K562 (cell line): ENCODE measurements around the gene ZDHHC8. TPM values are rescaled to one million over a fixed set of nuclear protein-coding genes. Genes with fewer than 3 reads are reported as not detected.

Source experiments
- ARHGAP35 ChIP-seq: fragments of 450-650 bp; IDR thresholded peaks from 2 replicates; pipeline ENCODE4 v1.6.1; 2018; ENCODE audit not compliant: partially characterized antibody
- ATF1 ChIP-seq, 2 experiments: fragments of 450-650 bp in 1 of 2; IDR thresholded peaks; 2 replicates each; pipeline ENCODE4 v1.6.1; 2016; ENCODE audit warnings: missing compliant biosample characterization in 1 of 2, missing genetic modification characterization in 1 of 2
- C11orf30 ChIP-seq: fragments of 450-650 bp; IDR thresholded peaks from 2 replicates; pipeline ENCODE4 v1.6.1; 2016; ENCODE audit warnings: low read depth, mild to moderate bottlenecking
- CBFB ChIP-seq: sonication (generic); formaldehyde crosslinking; IDR thresholded peaks from 2 replicates; pipeline ENCODE4 v1.4.0; 2020; ENCODE audit warnings: mild to moderate bottlenecking, missing genetic modification reagents
- CREBBP ChIP-seq: IDR thresholded peaks from one replicate; pipeline ENCODE4 v1.6.1; 2012; ENCODE audit warnings: low read depth, mild to moderate bottlenecking, control low read depth, inconsistent platforms, low read length
- DMBX1 ChIP-seq: fragments of 250-450 bp; sonication (Bioruptor Pico); IDR thresholded peaks from 2 replicates; pipeline ENCODE4 v1.8.0; 2022; ENCODE audit warnings: inconsistent platforms, mild to moderate bottlenecking, moderate library complexity, borderline replicate concordance
- FOXA3 ChIP-seq, 2 experiments: fragments of 450-650 bp in 1 of 2; sonication (generic) in 1 of 2; formaldehyde crosslinking; IDR thresholded peaks in 1 of 2; conservative IDR thresholded peaks in 1 of 2; 2 replicates each; pipeline versions ENCODE4 v1.4.0 to v1.8.0; 2020 to 2022; ENCODE audit warnings: mild to moderate bottlenecking in 2 of 2, missing genetic modification reagents in 1 of 2
- GATAD2A ChIP-seq: fragments of 450-650 bp; IDR thresholded peaks from 2 replicates; pipeline ENCODE4 v1.6.1; 2017
- HNRNPH1 ChIP-seq: fragments of 200-400 bp; formaldehyde crosslinking; optimal IDR thresholded peaks from 2 replicates; pipeline ENCODE3; 2017; ENCODE audit warnings: low read depth, mild to moderate bottlenecking, low read length, moderate library complexity
- HNRNPLL ChIP-seq: fragments of 200-400 bp; formaldehyde crosslinking; IDR thresholded peaks from 2 replicates; pipeline ENCODE4 v1.6.1; 2017; ENCODE audit warnings: low read length, low read depth, mild to moderate bottlenecking; ENCODE audit not compliant: poor library complexity, severe bottlenecking
- MYNN ChIP-seq, 2 experiments: sonication (generic); formaldehyde crosslinking in 1 of 2; IDR thresholded peaks; 2 replicates each; pipeline versions ENCODE4 v1.5.0 to v1.6.1; 2016 to 2020; ENCODE audit warnings: antibody characterized with exemption in 1 of 2, missing genetic modification reagents in 1 of 2
- NFRKB ChIP-seq: fragments of 450-650 bp; IDR thresholded peaks from 2 replicates; pipeline ENCODE4 v1.6.1; 2016; ENCODE audit warnings: low read depth
- PHF8 ChIP-seq: fragments of 200-600 bp; sonication (generic); IDR thresholded peaks from 2 replicates; pipeline ENCODE4 v1.6.1; 2012; ENCODE audit warnings: mixed run types, mild to moderate bottlenecking, inconsistent platforms, low read length, moderate library complexity, borderline replicate concordance
- TRIM28 ChIP-seq: fragments of 450-650 bp; IDR thresholded peaks from 2 replicates; pipeline ENCODE4 v1.6.1; 2017
- XRCC4 ChIP-seq: IDR thresholded peaks from one replicate; pipeline ENCODE4 v1.6.1; 2011; ENCODE audit not compliant: insufficient read depth, insufficient read length; ENCODE audit errors: extremely low read depth
- ZBTB7A ChIP-seq: IDR thresholded peaks from 2 replicates; pipeline ENCODE4 v1.6.1; 2011; ENCODE audit warnings: low read depth, mild to moderate bottlenecking, low read length, moderate library complexity, borderline replicate concordance; ENCODE audit not compliant: control insufficient read depth
- ZNF668 ChIP-seq: fragments of 250-450 bp; sonication (Bioruptor Pico); IDR thresholded peaks from 2 replicates; pipeline ENCODE4 v1.8.0; 2022; ENCODE audit warnings: mild to moderate bottlenecking, inconsistent platforms
- ZNF695 ChIP-seq: fragments of 450-650 bp; formaldehyde crosslinking; IDR thresholded peaks from 2 replicates; pipeline ENCODE4 v1.4.0; 2020; ENCODE audit warnings: mild to moderate bottlenecking, moderate library complexity
- ZNF696 ChIP-seq: fragments of 250-450 bp; sonication (Bioruptor Pico); conservative IDR thresholded peaks from 2 replicates; pipeline ENCODE4 v1.4.0; 2020; ENCODE audit warnings: mild to moderate bottlenecking, moderate library complexity
- ZNF76 ChIP-seq: fragments of 250-450 bp; sonication (Bioruptor Pico); IDR thresholded peaks from 2 replicates; pipeline ENCODE4 v1.4.0; 2020; ENCODE audit warnings: mild to moderate bottlenecking, moderate library complexity, borderline replicate concordance
- polyA plus RNA-seq, 8 experiments: library from polyadenylated mRNA; depleted of rRNA in 4 of 8; stranded (reverse) in 5 of 8; unstranded in 3 of 8; fragments of >200 nt; fragmentation: Nextera tagmentation in 2 of 8; fragmentation: Illumina TruSeq in 1 of 8; extraction: Ambion mirVana in 2 of 8; extraction: Trizol in 1 of 8; gene quantifications; 2 replicates each; pipeline versions ENCODE4 v1.2.1 to v1.2.3, GENCODE V29; 2011 to 2014; ENCODE audit warnings: inconsistent platforms in 1 of 8, missing spikeins in 1 of 8
- total RNA-seq, 7 experiments: library from RNA; depleted of rRNA in 6 of 7; stranded (reverse); fragments of >200 nt in 6 of 7; fragmentation: Illumina TruSeq in 2 of 7; extraction: Trizol in 2 of 7; gene quantifications; 2 replicates each; pipeline versions ENCODE4 v1.2.1 to v1.2.3, GENCODE V29; 2011 to 2021; ENCODE audit warnings: low replicate concordance in 1 of 7
- TF ChIP-seq, protein P1 (sequence below): fragments of 250-450 bp; sonication (Bioruptor Pico); IDR thresholded peaks from 2 replicates; pipeline ENCODE4 v1.9.0; 2021; ENCODE audit warnings: mild to moderate bottlenecking, inconsistent platforms
- TF ChIP-seq, protein P2 (sequence below): sonication (generic); formaldehyde crosslinking; IDR thresholded peaks from 2 replicates; pipeline ENCODE4 v1.8.1; 2023; ENCODE audit warnings: mild to moderate bottlenecking, missing genetic modification reagents

ZDHHC8 gene
- total and polyA plus RNA-seq, 9 of the 15 experiments (the other 6 are each of a cell fraction or from before 2014, with no cell fraction given), result 0.04 to 109 (median 16.4) TPM

DNA sequence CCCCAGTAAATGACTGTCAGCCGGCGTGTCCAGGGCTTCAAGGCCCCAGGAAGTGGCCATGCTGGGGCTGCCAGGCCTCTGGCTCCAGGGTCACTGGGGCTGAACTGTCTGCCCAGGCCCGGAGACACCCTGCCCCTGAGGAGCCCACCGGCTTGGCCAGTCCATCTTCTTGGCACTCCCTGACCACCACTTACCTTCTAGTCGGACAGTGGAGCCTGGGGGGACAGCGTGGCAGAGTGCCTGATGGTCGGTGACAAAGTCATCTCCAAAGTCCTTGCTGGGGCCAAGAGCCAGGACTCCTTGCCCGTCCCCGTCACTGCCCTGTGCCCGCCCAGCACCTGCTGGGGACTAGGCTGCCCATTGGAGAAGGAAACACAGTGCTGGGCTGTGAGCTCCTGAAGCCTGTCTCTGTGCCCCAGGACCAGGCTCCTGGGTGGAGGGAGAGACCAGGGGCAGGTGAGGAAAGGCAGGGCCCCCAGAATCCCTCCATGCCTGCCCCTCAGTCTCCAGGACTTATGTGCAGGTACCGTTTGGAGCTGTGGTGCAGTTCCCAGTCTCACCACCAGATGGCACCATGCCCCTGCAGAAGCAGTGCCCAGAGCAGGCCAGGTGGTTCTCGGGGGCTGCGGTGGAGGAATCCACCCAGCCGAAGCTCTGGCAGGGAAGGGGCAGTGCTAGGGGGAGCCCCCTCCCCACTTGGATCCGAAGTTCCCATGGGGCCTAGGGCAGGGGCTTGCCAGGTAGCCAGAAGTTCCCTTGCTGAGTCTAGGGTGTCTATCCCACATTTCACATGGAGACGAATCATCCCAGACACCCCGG lies 25.2 kb downstream of the ZDHHC8 start (continued):
- TF ChIP-seq ZNF696 (CRISPR knock-in tag) (no peak), MYNN (IDR thresholded peaks at IDR 0.05) (peak; percentile 83), MYNN (CRISPR knock-in tag; IDR thresholded peaks at IDR 0.05) (no peak; the same call in 1 of the 2 replicates), ARHGAP35 (no peak), PHF8 (no peak), DMBX1 (0 out of 2 replicates have a peak, but pooled peaks have one; percentile 24), ATF1 (CRISPR knock-in tag; IDR thresholded peaks at IDR 0.05) (no peak), ATF1 (tag; IDR thresholded peaks at IDR 0.05) (peak; percentile 64), CREBBP (no peak), GATAD2A (no peak), FOXA3 (CRISPR knock-in tag; conservative IDR thresholded peaks at IDR 0.05 in 1 of 2, IDR thresholded peaks at IDR 0.05 in 1 of 2) (no peak), HNRNPLL (peak; percentile 18), CBFB (no peak), ZNF695 (CRISPR knock-in tag) (no peak), XRCC4 (no peak), C11orf30 (no peak), TRIM28 (no peak), ZNF668 (CRISPR knock-in tag) (no peak), HNRNPH1 (no peak), ZBTB7A (peak; percentile 95), NFRKB (no peak), ZNF76 (peak; percentile 83; the same call in 1 of the 2 replicates)
- TF ChIP-seq, protein P1, sequence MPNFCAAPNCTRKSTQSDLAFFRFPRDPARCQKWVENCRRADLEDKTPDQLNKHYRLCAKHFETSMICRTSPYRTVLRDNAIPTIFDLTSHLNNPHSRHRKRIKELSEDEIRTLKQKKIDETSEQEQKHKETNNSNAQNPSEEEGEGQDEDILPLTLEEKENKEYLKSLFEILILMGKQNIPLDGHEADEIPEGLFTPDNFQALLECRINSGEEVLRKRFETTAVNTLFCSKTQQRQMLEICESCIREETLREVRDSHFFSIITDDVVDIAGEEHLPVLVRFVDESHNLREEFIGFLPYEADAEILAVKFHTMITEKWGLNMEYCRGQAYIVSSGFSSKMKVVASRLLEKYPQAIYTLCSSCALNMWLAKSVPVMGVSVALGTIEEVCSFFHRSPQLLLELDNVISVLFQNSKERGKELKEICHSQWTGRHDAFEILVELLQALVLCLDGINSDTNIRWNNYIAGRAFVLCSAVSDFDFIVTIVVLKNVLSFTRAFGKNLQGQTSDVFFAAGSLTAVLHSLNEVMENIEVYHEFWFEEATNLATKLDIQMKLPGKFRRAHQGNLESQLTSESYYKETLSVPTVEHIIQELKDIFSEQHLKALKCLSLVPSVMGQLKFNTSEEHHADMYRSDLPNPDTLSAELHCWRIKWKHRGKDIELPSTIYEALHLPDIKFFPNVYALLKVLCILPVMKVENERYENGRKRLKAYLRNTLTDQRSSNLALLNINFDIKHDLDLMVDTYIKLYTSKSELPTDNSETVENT (CRISPR knock-in tag), result peak; percentile 82
- TF ChIP-seq, protein P2, sequence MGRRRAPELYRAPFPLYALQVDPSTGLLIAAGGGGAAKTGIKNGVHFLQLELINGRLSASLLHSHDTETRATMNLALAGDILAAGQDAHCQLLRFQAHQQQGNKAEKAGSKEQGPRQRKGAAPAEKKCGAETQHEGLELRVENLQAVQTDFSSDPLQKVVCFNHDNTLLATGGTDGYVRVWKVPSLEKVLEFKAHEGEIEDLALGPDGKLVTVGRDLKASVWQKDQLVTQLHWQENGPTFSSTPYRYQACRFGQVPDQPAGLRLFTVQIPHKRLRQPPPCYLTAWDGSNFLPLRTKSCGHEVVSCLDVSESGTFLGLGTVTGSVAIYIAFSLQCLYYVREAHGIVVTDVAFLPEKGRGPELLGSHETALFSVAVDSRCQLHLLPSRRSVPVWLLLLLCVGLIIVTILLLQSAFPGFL (CRISPR knock-in tag), result no peak
